HG03097 (cell line): ENCODE data around the gene MIPOL1.

Source experiments
- ATAC-seq: cut with Tn5 transposase; IDR thresholded peaks from one replicate; pipeline ENCODE4 v1.9.1; 2021; ENCODE audit not compliant: unreplicated experiment, low FRiP score

MIPOL1 gene

DNA sequence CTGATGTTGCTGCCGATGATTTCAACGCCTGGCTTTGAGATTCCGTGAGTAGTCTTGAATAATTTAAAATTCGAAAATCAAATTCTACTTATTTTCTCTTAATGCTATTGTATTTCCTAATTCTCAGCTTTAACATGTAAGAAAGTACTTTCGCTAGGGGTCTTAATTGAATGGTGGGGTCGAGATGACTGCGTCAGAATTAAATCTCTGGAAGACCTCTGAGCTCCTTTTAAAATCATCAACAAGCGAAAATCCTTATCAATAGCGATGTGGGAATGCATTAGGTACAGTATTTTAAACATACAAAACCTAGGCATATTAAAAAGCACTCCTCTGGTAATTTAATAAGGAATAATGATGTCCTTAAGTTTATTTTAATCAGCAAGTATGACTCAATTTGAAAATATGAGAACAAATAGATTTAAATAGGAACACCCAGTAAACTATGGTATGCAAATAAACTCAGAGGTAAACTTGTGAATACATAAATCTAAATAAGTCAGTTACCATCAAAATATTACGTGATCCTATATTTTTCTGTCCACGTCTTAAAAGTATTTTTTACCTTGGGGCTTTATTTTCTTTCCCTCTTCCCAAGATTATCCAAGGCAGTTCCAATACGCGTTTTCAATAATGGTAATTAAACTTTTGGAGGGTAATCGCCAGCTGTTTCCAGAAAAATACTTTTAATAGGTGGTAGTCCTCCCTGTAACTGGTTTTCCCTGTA lies 395.9 kb downstream of the MIPOL1 start:
- ATAC-seq = no peak

DNA sequence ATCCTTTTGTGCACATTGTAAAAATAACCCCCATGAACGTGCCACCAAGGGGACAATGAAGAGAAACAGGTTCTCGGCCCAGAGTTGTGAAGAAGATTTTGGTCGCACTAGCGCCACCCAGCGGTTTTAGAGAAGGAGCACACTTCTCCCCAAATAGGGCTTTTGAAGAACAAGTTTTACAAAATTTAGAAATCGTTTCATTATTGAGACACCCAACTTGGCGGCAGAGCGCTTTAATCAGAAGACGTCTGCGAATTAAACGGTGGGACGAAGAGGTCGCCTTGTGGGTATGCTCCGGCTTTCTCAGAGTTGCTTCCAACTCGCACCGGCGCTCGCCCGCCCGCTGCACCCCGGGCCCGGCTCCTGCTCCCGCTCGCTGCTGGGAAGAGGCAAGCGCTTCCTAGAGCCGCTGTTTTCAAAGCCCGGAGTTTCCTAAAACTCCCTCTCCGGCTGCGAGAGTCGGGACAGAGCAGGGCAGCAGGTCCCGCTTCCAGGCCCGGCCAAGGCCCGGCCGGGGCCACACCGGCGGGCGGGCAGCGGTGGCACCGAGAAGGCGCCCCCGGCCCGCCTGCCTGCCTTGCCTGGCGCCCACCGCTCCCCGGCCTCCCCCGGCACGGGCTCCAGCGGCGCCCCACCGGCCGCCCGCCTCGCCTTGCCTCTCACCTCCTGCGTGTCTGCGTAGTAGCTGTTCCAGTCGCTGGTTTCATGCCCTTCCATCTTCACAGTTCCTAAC lies 396.7 kb downstream of the MIPOL1 start:
- no peak for ATAC-seq

DNA sequence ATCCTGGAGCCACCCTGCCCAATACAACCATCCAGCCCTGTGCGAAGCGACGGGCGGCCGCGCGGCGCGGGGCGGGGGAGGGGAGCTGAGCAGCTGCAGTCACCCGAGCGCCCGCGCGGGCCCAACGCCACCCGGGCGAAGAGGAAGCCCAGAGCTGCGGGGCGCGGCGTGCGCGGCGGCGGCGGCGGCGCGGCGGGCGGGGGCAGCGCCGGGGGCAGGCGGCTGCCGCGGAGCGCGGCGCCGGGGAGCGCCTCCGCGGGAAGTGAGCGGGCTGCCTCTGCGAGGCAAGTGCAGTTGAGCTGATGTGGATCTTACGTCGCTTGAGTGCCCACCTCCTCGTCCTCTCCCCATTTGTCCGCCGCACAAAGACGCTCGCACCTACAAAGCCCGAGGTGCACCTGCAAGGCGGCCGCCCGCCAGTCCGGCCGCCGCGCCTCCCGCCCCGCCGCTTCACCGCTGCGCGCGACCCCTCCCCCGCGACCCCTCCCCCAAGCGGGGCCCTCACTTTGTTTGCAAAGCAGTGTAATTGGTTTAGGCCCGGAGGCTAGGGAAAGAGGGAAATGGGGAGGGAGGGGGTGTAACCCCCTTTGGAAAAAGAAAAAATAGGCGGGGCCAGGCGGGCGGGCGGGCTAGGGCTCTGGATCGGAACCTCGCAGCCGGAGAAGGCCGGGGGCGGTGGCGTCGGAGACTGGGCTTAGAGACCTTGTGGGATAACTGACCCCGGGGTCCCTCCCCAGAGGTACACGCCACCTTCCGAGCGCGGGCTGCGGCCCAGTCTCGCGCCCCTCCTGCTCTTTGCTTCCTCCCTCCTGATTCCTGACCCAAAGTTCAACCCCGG lies 397.5 kb downstream of the MIPOL1 start, which contains the start of the genes FOXA1 and TTC6:
Gene FOXA1, minus strand, starts transcription at position 279 of the 838 bp plus-strand sequence. Its CDS starts 277 bp downstream, at position 2.
Gene TTC6, plus strand, starts transcription at position 659 of the 838 bp plus-strand sequence. CDS start 26,436 bp downstream, outside the sequence.
- no peak for ATAC-seq

DNA sequence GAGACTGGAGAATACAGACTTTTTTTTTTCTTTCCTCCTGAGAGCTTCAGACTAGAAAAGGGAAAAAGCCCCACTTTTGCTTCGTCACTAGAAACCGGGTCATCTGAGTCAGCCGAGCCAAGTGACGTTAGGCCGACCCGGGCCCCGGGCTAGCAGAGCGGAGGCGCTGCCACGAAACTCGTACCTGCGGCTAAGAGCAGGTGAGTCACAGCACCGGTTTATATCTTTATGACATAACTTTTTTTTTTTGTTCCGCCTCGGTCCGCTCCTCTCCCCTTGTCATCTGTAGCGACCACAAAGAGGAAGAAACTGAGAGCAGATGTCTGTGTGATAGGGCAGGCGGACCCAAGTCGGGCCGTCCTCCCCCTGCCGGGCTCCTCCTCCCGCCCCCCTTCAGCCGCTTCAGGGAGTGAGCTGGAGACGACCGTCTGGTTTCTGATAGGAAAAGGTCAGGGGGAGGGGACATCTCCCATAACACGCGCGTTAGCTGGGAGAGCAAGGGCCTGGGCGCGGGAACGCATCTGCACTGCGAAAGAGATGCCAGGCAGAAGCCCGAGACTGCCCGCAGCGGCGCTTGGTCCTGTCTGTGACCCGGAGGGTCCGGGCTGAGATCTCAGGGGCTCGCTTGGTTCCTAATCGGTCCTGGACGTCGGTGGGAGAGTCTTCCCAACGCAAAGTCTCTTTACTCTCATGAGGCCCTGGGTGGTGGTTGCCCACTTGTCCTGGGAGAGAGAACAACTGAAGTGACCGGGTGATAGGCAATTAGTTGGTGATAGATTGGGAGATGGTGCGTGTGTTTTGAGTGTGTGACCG lies 398.3 kb downstream of the MIPOL1 start:
- peak; percentile 64 for ATAC-seq

DNA sequence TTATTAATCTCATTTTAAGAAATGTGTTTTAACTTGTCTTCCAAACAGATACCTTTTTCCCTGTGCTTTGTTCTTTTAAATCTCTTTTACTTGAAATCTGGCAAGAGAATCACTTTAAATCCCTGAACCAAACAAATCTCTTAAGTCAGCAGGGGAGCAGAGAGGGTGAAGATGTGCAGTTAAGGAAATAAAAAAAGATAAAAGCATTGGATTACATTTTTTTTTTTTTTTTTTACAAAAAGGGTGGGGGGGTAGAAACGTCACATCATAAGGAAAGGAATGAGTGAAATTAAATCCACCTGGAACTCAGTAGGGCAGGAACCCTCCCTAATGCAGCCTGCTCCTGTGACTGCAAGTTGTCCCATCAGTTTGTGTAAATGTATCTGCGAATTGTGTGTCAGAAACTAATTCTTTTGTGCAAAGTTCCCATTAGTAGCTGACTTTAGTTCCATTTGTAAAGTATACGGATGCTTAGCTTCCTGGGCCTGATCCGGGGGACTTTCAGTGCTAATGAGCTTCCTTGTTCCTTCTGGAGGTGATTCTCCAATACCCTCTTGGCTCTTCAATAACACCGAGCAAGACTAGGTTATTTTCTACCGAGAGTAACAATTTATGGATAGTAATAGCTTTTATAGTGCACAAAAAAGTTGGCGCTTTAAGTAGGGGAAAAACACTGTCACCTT lies 399.2 kb downstream of the MIPOL1 start:
- no peak for ATAC-seq

DNA sequence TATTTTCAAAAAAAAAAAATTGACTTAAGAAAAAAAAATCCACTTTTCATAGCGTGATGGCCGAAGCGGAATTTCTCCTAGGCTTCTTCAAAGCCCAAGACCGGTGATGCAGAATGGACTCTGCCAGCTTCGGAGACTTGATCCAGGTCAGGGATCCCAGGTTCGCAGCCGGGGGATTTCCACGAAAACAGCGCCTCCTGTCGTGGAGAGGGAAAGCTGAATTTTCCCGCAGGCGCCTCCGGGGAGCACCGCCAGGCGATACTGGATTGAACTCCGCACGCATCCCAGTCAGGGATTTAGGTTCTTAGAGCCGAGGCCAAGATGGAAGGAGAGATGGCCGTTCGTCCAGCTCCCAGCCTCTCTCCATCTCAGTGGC lies 399.8 kb downstream of the MIPOL1 start:
- ATAC-seq = no peak

DNA sequence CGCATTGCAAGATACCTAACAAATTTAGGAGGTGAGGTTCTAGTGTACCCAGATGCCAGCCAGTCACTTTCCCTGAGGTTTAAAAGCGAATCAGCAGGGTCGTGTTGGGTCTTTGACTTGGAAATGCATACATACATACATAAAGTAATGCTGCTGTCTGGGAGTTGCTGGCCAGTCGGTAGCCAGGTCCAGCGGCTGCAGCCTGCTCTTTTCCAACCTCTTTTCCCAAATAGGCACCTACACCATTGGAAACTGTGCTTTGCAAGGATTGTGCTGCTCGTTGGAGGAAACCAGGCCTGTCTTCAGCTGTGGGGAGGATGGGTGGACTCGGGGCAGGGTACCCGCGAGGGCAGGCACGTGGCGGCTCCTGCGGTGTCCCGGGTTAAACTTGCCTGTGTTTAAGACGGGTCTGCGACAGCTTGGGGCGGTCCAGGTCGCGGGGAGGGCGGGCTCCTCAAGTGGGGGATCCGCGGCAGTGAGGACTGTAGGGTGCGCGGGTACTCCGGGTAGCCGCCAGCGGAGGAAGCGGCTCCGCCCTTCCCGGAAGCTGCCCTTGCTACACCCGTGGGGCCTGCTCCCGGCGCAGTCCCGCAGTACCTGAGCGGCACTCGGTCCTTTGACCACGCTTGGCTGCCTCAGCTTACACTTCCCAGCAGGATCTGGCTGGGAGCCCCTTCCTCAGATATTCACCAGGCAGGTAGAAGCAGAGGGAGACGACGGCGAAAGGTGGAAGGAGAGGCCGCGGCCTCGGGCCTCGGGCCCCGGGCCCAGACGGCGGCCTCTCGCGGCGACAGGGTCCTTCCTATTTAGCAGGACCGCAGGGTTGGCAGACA lies 400.4 kb downstream of the MIPOL1 start:
- no peak for ATAC-seq

DNA sequence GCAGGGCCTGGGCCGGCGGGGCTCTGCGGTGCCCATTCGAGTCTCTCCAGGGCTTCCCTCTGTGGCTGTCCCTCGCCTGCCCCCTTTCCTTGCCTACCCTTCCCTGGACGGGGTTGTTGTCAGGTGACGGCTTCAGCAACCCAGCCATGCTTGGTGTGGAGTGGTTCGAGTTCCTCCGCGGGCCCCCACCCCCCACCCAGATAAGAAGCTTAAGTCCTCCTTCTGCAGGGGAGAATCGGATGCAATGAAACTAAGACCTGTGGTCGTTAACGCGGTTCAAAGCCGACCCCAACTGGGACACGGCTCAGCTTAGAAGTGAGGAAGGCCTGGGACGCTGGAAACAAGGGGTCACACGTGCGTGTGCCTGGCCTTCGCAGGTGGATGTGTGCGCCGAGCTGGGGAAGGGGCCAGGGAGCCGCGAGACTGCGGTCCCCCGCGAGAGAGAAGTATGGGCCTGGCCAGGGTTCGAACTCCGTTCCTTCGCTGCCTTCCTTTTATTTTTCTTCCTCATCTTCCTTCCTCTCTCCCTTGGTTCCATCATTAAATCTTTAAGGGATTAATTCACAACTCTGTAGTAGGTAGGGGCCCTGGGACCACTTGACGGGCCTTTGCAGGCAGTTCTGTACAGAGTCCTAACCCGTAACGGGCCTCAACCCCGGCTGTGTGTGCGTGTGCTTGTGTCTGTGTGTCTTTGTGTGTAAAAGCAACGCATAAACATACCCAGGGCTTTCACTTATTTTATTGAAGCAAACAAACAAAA lies 401.2 kb downstream of the MIPOL1 start:
- ATAC-seq = no peak

DNA sequence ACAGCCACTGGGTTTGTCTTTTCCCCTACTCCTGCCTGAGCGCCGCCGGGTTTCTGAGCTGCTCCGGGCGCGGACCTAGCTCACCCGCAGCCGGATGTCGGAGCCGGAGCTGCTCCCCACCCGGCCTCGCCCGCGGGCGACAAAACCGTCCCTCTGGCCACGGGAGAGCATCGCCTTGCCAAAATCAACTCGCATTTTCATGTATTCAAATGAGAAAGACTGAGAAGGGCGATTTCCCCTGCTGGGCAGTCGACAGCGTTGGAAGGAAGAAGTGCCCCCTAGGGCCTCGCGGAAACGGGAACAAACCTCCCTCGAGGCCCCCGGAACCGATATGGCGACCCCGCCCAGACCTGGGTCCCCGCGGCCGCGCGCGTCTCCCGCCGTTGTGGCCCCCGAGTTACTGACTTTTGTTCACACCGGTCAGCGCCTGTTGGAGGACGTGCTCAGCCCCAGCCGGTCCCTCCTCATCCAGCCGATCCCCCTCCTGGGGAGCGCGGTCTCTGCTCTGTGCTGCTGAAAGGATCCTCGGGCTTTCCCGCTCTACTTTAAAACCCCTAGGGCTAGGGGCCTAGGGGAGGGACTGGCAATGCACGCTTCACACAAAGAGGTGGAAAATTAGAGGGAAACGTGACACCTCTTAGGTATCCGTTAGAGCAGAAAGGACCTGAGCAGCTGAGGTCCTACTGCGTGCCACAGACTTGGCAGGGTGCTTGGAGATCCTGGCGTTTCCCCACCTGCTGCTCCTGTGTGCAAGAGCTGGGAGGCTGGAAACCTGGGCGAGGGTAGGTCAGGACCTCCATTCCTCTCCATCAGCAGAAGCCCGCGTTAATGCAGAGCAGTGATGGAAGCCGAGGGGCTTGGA lies 402.0 kb downstream of the MIPOL1 start:
- no peak for ATAC-seq

DNA sequence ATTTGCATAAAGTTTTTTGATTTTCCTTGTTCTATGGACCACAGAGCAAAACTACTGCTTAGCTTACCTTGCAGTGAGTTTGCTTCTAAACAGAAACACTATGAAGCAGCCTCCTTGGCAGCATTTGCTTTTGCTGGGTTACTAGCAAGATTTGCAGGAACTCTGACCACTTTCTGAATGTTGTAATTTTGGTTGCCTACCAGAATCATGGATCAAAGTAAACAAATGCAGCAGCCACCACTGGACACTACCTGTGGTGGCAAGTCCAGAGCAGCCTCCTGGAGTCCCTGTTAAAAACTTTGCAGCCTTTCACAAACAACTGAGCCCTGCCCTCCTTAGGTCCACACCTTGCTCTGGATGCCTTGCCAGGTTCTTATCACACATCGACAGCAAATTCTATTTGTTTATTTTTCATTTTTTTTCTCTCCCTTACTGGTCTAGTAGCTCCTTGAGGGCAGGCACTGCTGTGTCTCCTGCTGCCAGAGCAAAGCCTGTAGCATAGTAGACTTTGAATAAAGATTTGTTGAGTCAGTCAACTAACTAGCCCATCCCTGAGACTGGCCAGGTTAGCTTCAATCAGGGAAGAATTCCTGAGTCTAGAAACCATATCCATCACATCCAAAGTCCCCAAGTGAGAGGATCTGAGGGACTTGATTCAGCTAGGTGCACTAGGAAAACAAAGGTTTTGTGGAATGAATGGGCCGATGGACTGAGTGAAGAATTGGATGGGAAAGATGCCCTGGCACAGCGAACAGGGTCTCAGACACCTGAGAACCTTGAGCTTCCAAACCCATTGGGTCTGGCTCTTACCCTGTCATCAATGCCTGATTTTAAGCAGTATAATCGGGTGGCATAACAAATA lies 403.4 kb downstream of the MIPOL1 start:
- no peak for ATAC-seq

DNA sequence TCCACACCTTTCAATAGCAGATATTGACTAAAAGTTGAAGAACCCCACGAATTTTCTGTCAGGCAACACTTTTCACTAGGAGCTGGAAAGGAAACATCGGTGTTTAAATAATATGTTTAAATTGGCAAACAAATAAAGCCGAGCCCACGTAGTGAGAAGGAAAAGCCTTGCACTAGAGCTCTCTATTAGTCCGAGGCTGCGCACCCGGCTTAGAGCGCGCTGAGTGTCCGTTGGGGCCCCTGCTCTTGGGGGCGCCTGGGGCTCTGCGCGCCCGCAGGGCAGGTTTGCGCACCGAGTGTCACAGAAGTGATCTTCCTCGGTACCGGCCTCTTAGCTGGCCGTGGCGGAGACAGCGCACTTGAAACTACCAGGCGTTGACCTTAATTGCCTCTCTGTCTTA lies 404.1 kb downstream of the MIPOL1 start:
- no peak for ATAC-seq
